HepG2 (cell line): ENCODE results near the gene TBX18. TPM values are rescaled to one million over a fixed set of nuclear protein-coding genes. Genes with fewer than 3 reads are reported as not detected.

Experiments used
- ATAC-seq: fragments of 200-7000 bp; cut with Tn5 transposase; 3 replicates; pipeline ENCODE4 v1.9.1; 2020; ENCODE audit warnings: mild to moderate bottlenecking, moderate library complexity
- BruUV-seq: library from RNA; stranded (reverse); fragments of 400-500 nt; replicated peaks from 2 replicates; lab custom pipeline; 2021; lab: Mats Ljungman, UMichigan
- CTCF ChIA-PET: fragments of 300-600 bp; formaldehyde crosslinking; extraction: SDS; loops from one replicate; lab custom pipeline; 2021; ENCODE audit warnings: low total read pairs, inconsistent platforms, low intra/inter-chr PET ratio; lab: Yijun Ruan, JAX
- POLR2A ChIA-PET: fragments of 350-600 bp; sonication (Branson Sonifier 250); formaldehyde crosslinking; loops from one replicate; lab custom pipeline; 2020; ENCODE audit warnings: antibody characterized with exemption, inconsistent platforms; lab: Yijun Ruan, JAX
- DNase-seq: peaks from one replicate; pipeline ENCODE4 v3.0.0-alpha.2; 2015; ENCODE audit warnings: low spot score
- FAIRE-seq: peaks from 3 replicates; lab custom pipeline; 2011; peaks lifted over from hg19 to GRCh38; lab: Jason Lieb, UNC
- H2AFZ ChIP-seq: one replicate; pipeline ENCODE4 v1.6.1; 2011; ENCODE audit warnings: low read length, inconsistent platforms
- H3K27ac ChIP-seq: fragments of 300-600 bp; 3 replicates; pipeline ENCODE4 v1.8.0; 2011; ENCODE audit warnings: mixed run types, mild to moderate bottlenecking, mixed read lengths, low read length, inconsistent platforms; ENCODE audit not compliant: insufficient read depth; ENCODE audit errors: extremely low read length
- H3K27me3 ChIP-seq, 2 experiments: fragments of 200-600 bp in 1 of 2; 2 replicates in 1 of 2; 3 replicates in 1 of 2; pipeline versions ENCODE4 v1.6.0 to v1.8.0; 2011; ENCODE audit warnings: low read length in 2 of 2, mild to moderate bottlenecking in 2 of 2, moderate library complexity in 2 of 2, inconsistent platforms in 1 of 2; ENCODE audit not compliant: insufficient read depth in 2 of 2, control insufficient read depth in 1 of 2
- H3K36me3 ChIP-seq, 2 experiments: fragments of 200-600 bp in 1 of 2; replicated peaks in 1 of 2; 2 replicates in 1 of 2; 3 replicates in 1 of 2; pipeline versions ENCODE4 v1.5.1 to v1.8.0; 2011; ENCODE audit warnings: low read length in 2 of 2, inconsistent platforms in 1 of 2; ENCODE audit not compliant: insufficient read depth in 2 of 2, control insufficient read depth in 1 of 2
- H3K4me1 ChIP-seq: 2 replicates; pipeline ENCODE4 v1.5.1; 2012; ENCODE audit warnings: low read length, inconsistent platforms; ENCODE audit not compliant: insufficient read depth
- H3K4me2 ChIP-seq: 2 replicates; pipeline ENCODE4 v1.6.0; 2011; ENCODE audit warnings: low read depth, low read length, inconsistent platforms
- H3K4me3 ChIP-seq, 3 experiments: fragments of 200-600 bp in 1 of 3; sonication (generic), shearing (Covaris generic) in 1 of 3; replicated peaks in 1 of 3; 2 replicates each; pipeline ENCODE4 v1.5.1; 2011 to 2016; ENCODE audit warnings: low read length in 3 of 3, inconsistent platforms in 2 of 3, low read depth in 2 of 3, mild to moderate bottlenecking in 2 of 3, control low read depth in 1 of 3, mixed read lengths in 1 of 3; ENCODE audit not compliant: insufficient read depth in 1 of 3
- H3K79me2 ChIP-seq: one replicate; pipeline ENCODE4 v1.6.1; 2011; ENCODE audit warnings: low read length, inconsistent platforms; ENCODE audit not compliant: insufficient read depth
- H3K9ac ChIP-seq: 2 replicates; pipeline ENCODE4 v1.6.0; 2011; ENCODE audit warnings: mild to moderate bottlenecking, low read depth, low read length, inconsistent platforms; ENCODE audit not compliant: insufficient read depth
- H3K9me3 ChIP-seq: 2 replicates; pipeline ENCODE4 v1.5.1; 2012; ENCODE audit warnings: mild to moderate bottlenecking, low read length
- H4K20me1 ChIP-seq: 2 replicates; pipeline ENCODE4 v1.6.0; 2011; ENCODE audit warnings: inconsistent platforms, mild to moderate bottlenecking, low read length, moderate library complexity; ENCODE audit not compliant: insufficient read depth
- ASH2L ChIP-seq: fragments of 300-600, 200-600 bp; sonication (generic); IDR thresholded peaks from 2 replicates; pipeline ENCODE4 v1.7.0; 2017; ENCODE audit warnings: low read depth, mild to moderate bottlenecking, moderate library complexity, mixed read lengths, low read length; ENCODE audit not compliant: insufficient read length
- JUNB ChIP-seq: sonication (generic); formaldehyde crosslinking; IDR thresholded peaks from 2 replicates; pipeline ENCODE4 v1.8.0; 2022; ENCODE audit warnings: missing genetic modification reagents, mild to moderate bottlenecking, borderline replicate concordance
- NFATC3 ChIP-seq: sonication (generic); formaldehyde crosslinking; IDR thresholded peaks from 2 replicates; pipeline ENCODE4 v1.5.1; 2020; ENCODE audit warnings: mild to moderate bottlenecking, missing genetic modification reagents
- NFE2 ChIP-seq: sonication (generic); formaldehyde crosslinking; IDR thresholded peaks from 2 replicates; pipeline ENCODE4 v1.4.0; 2020; ENCODE audit warnings: missing genetic modification reagents
- NRL ChIP-seq: sonication (generic); formaldehyde crosslinking; IDR thresholded peaks from 2 replicates; pipeline ENCODE4 v1.5.0; 2020; ENCODE audit warnings: missing genetic modification reagents, mild to moderate bottlenecking, moderate library complexity, borderline replicate concordance
- SAFB2 ChIP-seq: sonication (generic); formaldehyde crosslinking; IDR thresholded peaks from 2 replicates; pipeline ENCODE4 v1.5.1; 2020; ENCODE audit warnings: missing genetic modification reagents, low read depth, mild to moderate bottlenecking, borderline replicate concordance
- ZMYM2 ChIP-seq: sonication (generic); formaldehyde crosslinking; IDR thresholded peaks from 2 replicates; pipeline ENCODE4 v1.8.0; 2022; ENCODE audit warnings: mild to moderate bottlenecking, missing genetic modification reagents
- ZNF619 ChIP-seq: sonication (generic); formaldehyde crosslinking; IDR thresholded peaks from 2 replicates; pipeline ENCODE4 v1.4.0; 2020; ENCODE audit warnings: mild to moderate bottlenecking, missing genetic modification reagents
- ZNF790 ChIP-seq: sonication (generic); formaldehyde crosslinking; IDR thresholded peaks from 2 replicates; pipeline ENCODE4 v1.8.0; 2022; ENCODE audit warnings: missing genetic modification reagents, mild to moderate bottlenecking, borderline replicate concordance
- WGBS: methylation state at CpG from one replicate; pipeline ENCODE4 v1.1.6; 2017; ENCODE audit warnings: low lambda C conversion rate; 5-methylcytosine and 5-hydroxymethylcytosine counted together
- in situ Hi-C: cut with HindIII; loops from 2 replicates; pipeline ENCODE4 v1.10.0; 2017; ENCODE audit warnings: low pct_unique_long_range_greater_than_20kb; ENCODE audit not compliant: extremely low pct_ligation_motif_present
- intact Hi-C: fragments of 100-400 bp; cut with micrococcal nuclease; formaldehyde crosslinking; loops from one replicate; pipeline ENCODE4 v1.10.0; 2022; ENCODE audit not compliant: unreplicated experiment
- polyA plus RNA-seq, 8 experiments: library from polyadenylated mRNA; depleted of rRNA in 3 of 8; stranded (reverse) in 7 of 8; unstranded in 1 of 8; fragments of >200 nt; fragmentation: Illumina TruSeq in 4 of 8; extraction: Trizol in 4 of 8; gene quantifications; 2 replicates each; pipeline versions ENCODE4 v1.2.1 to v1.2.3, GENCODE V29; 2011 to 2016; ENCODE audit warnings: low read depth in 4 of 8, missing spikeins in 1 of 8, mixed read lengths in 1 of 8; ENCODE audit not compliant: insufficient read depth in 1 of 8
- total RNA-seq, 5 experiments: library from RNA; depleted of rRNA; stranded (reverse); fragments of >200 nt; fragmentation: Illumina TruSeq; extraction: Trizol; gene quantifications; 2 replicates each; pipeline ENCODE4 v1.2.3, GENCODE V29; 2016; ENCODE audit warnings: low read depth in 1 of 5
- TF ChIP-seq, protein P1 (sequence below): sonication (generic); formaldehyde crosslinking; conservative IDR thresholded peaks from 2 replicates; pipeline ENCODE4 v1.8.0; 2022; ENCODE audit warnings: low read depth, missing genetic modification reagents
- TF ChIP-seq, protein P2 (sequence below): sonication (generic); formaldehyde crosslinking; IDR thresholded peaks from 2 replicates; pipeline ENCODE4 v1.8.0; 2022; ENCODE audit warnings: mild to moderate bottlenecking, missing genetic modification reagents, borderline replicate concordance

The TBX18 gene
- total and polyA plus RNA-seq, 2 of the 13 experiments (the other 11 are each of a cell fraction or from before 2014, with no cell fraction given), result not detected

DNA sequence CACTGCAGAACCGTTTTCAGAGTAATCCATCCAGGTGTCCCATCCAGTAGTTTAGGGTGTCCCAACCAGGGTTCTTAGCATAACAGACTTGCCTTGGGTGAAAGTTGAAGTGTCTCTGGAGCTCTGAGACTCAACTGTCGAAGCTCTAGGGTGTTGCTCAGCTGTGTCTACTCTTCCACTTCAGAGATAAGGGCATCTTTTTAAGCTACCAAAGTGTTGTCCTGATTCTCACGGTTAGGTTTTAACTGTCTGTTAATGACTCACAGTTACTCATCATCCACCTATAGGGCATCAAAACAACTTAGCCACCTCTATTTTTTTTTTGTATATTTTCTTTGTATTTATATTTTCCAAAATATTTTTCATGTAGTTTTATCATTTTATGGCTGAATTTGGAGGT lies 36.9 kb upstream of the TBX18 start:
- intact Hi-C loops (no loop called here), in situ Hi-C loops (no loop called here)
- no peak overlapping the region for H2AFZ ChIP-seq
- no peaks in the 10 kb centered on the region for H3K4me1 ChIP-seq
- no peak overlapping the region for H3K27ac ChIP-seq
- H3K4me3 ChIP-seq, result no peak overlapping the region
- ChIA-PET CTCF (no interaction called here), POLR2A (no interaction called here)
- H3K9me3 ChIP-seq, result no peaks in the 10 kb centered on the region
- no peak for TF ChIP-seq ZNF619 (CRISPR knock-in tag)
- TF ChIP-seq, protein P1, sequence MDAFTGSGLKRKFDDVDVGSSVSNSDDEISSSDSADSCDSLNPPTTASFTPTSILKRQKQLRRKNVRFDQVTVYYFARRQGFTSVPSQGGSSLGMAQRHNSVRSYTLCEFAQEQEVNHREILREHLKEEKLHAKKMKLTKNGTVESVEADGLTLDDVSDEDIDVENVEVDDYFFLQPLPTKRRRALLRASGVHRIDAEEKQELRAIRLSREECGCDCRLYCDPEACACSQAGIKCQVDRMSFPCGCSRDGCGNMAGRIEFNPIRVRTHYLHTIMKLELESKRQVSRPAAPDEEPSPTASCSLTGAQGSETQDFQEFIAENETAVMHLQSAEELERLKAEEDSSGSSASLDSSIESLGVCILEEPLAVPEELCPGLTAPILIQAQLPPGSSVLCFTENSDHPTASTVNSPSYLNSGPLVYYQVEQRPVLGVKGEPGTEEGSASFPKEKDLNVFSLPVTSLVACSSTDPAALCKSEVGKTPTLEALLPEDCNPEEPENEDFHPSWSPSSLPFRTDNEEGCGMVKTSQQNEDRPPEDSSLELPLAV (CRISPR knock-in tag), result no peak
- no peak overlapping the region for H3K4me2 ChIP-seq
- no peak overlapping the region for H3K9ac ChIP-seq
- H3K79me2 ChIP-seq, result no peaks in the 10 kb centered on the region
- no peaks in the 10 kb centered on the region for H3K27me3 ChIP-seq
- no TSS peak for BruUV-seq
- whole genome bisulfite sequencing, result 1% methylated on average over 3 of the region's 3 CpGs
- FAIRE-seq, result no peak
- DNase-seq, result no peak
- no peaks in the 10 kb centered on the region for H3K36me3 ChIP-seq
- ATAC-seq, result no peak
- H4K20me1 ChIP-seq, result no peaks in the 10 kb centered on the region

DNA sequence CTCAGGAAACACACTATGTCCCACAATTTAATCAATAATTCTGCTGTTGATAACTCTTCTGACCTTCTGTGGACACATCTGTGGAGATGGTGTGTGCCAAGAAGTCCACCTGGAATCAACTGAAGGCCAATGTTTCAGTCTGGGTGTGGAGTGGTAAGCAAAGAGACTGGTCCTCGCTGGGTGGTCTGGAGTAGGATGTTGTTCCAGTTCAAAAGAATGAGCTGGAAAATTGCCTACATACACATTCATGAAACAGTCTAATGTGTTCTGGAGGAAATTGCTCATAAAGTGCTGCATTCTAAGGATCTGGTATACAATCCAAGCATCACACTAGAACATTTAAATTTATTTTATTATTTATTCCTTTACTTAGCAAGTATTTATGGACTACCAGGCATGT lies 33.9 kb upstream of the TBX18 start:
- TF ChIP-seq, protein P2, sequence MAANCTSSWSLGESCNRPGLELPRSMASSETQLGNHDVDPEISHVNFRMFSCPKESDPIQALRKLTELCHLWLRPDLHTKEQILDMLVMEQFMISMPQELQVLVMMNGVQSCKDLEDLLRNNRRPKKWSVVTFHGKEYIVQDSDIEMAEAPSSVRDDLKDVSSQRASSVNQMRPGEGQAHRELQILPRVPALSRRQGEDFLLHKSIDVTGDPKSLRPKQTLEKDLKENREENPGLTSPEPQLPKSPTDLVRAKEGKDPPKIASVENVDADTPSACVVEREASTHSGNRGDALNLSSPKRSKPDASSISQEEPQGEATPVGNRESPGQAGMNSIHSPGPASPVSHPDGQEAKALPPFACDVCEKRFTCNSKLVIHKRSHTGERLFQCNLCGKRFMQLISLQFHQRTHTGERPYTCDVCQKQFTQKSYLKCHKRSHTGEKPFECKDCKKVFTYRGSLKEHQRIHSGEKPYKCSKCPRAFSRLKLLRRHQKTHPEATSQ (CRISPR knock-in tag), result no peak
- TF ChIP-seq SAFB2 (CRISPR knock-in tag) (no peak), ASH2L (no peak), NRL (CRISPR knock-in tag) (no peak), ZMYM2 (CRISPR knock-in tag) (no peak), NFATC3 (CRISPR knock-in tag) (no peak), NFE2 (CRISPR knock-in tag) (no peak), JUNB (CRISPR knock-in tag) (no peak), ZNF790 (CRISPR knock-in tag) (no peak)
- no peak for FAIRE-seq
- POLR2A ChIA-PET, result no interaction called here

More for the DNA sequence above, 33.9 kb upstream of the TBX18 start:
- WGBS, result 0% methylated on average over 1 of the region's 1 CpG
- no peak for ATAC-seq
- Histone ChIP-seq H3K4me3 (no peak overlapping the region), H2AFZ (no peak overlapping the region), H3K9me3 (no peaks in the 10 kb centered on the region), H3K27me3 (no peaks in the 10 kb centered on the region), H3K9ac (no peak overlapping the region), H3K27ac (no peak overlapping the region), H3K4me2 (no peak overlapping the region), H3K79me2 (no peaks in the 10 kb centered on the region), H3K36me3 (no peaks in the 10 kb centered on the region), H4K20me1 (no peaks in the 10 kb centered on the region), H3K4me1 (no peaks in the 10 kb centered on the region)
- intact Hi-C loops (no loop called here), in situ Hi-C loops (no loop called here)
- no peak for DNase-seq
- CTCF ChIA-PET, result no interaction called here
- no TSS peak for BruUV-seq
